Smooth muscle cell (in vitro differentiated cells): Measurements from ENCODE around the gene DOLK. TPM values are rescaled to one million over a fixed set of nuclear protein-coding genes. Genes with fewer than 3 reads are reported as not detected.

Source experiments
- DNase-seq: peaks from one replicate; lab custom pipeline; 2025; ENCODE audit not compliant: unreplicated experiment; lab: John Stamatoyannopoulos, UW
- H2AFZ ChIP-seq: fragments of 200-600 bp; sonication (generic); 2 replicates; pipeline ENCODE4 v1.6.0; 2016; ENCODE audit warnings: antibody characterized with exemption, low read depth, mild to moderate bottlenecking
- H3F3A ChIP-seq: fragments of 200-600 bp; sonication (generic); 2 replicates; pipeline ENCODE4 v1.6.0; 2017; ENCODE audit warnings: antibody characterized with exemption, low read depth
- H3K27ac ChIP-seq: fragments of 200-600 bp; sonication (generic); 2 replicates; pipeline ENCODE4 v1.5.1; 2016; ENCODE audit warnings: low read depth, mild to moderate bottlenecking
- H3K27me3 ChIP-seq: fragments of 200-600 bp; sonication (generic); 2 replicates; pipeline ENCODE4 v1.6.1; 2016; ENCODE audit warnings: low read depth, mild to moderate bottlenecking
- H3K36me3 ChIP-seq: fragments of 200-600 bp; sonication (generic); 2 replicates; pipeline ENCODE4 v1.5.1; 2016; ENCODE audit warnings: low read depth
- H3K4me1 ChIP-seq: fragments of 200-600 bp; sonication (generic); 2 replicates; pipeline ENCODE4 v1.5.1; 2016; ENCODE audit warnings: low read depth
- H3K4me2 ChIP-seq: fragments of 200-600 bp; sonication (generic); 2 replicates; pipeline ENCODE4 v1.6.0; 2016; ENCODE audit warnings: mild to moderate bottlenecking
- H3K4me3 ChIP-seq: fragments of 200-600 bp; sonication (generic); 2 replicates; pipeline ENCODE4 v1.5.1; 2016; ENCODE audit warnings: mild to moderate bottlenecking
- H3K79me2 ChIP-seq: fragments of 200-600 bp; sonication (generic); 2 replicates; pipeline ENCODE4 v1.6.0; 2016; ENCODE audit warnings: low read depth, mild to moderate bottlenecking
- H3K9ac ChIP-seq: fragments of 200-600 bp; sonication (generic); 2 replicates; pipeline ENCODE4 v1.6.0; 2016; ENCODE audit warnings: low read depth
- H3K9me3 ChIP-seq: fragments of 200-600 bp; sonication (generic); replicated peaks from 2 replicates; pipeline ENCODE4 v1.5.1; 2016; ENCODE audit warnings: low read depth
- H4K20me1 ChIP-seq: fragments of 200-600 bp; sonication (generic); 2 replicates; pipeline ENCODE4 v1.6.0; 2016; ENCODE audit warnings: low read depth
- CTCF ChIP-seq: fragments of 200-600 bp; sonication (generic); IDR thresholded peaks from 2 replicates; pipeline ENCODE4 v1.5.1; 2017; ENCODE audit warnings: borderline replicate concordance, mild to moderate bottlenecking, antibody characterized with exemption; ENCODE audit not compliant: insufficient read depth, poor library complexity, severe bottlenecking
- WGBS: methylation state at CpG from one replicate; pipeline ENCODE4 v1.1.7; 2016; ENCODE audit warnings: low lambda C conversion rate; 5-methylcytosine and 5-hydroxymethylcytosine counted together
- polyA plus RNA-seq: library from polyadenylated mRNA; unstranded; fragments of >200 nt; fragmentation: Nextera tagmentation; extraction: Ambion mirVana; gene quantifications from 2 replicates; pipeline ENCODE4 v1.2.1, GENCODE V29; 2016
- total RNA-seq: library from RNA; depleted of rRNA; stranded (reverse); fragments of >200 nt; gene quantifications from 2 replicates; pipeline ENCODE4 v1.2.3, GENCODE V29; 2014

DOLK gene
- total and polyA plus RNA-seq, 2 experiments from 2014 or later, result 14.1 to 31.3 TPM

- Histone ChIP-seq H3K27me3 (no peaks in the 10 kb centered on the region), H3K27ac (peak overlapping the region; percentile 19), H3K36me3 (no peaks in the 10 kb centered on the region), H3K4me1 (peaks cover 18% of the 10 kb centered on the region), H3K4me3 (no peak overlapping the region), H3K9ac (no peak overlapping the region), H3F3A (no peaks in the 10 kb centered on the region), H3K4me2 (no peak overlapping the region), H2AFZ (no peak overlapping the region), H3K79me2 (peaks cover 28% of the 10 kb centered on the region), H3K9me3 (no peaks in the 10 kb centered on the region), H4K20me1 (peaks cover 14% of the 10 kb centered on the region)
- TF ChIP-seq CTCF, result no peak
- WGBS, result 85% methylated on average over 26 of the region's 26 CpGs
- DNase-seq, result no peak
These were observed 30.1 kb downstream of the DOLK start for GRCh38 chr9:128917151-128917849.

GRCh38 chr9:128916745-128917144, 30.7 kb downstream of the DOLK start:
- Histone ChIP-seq H3F3A (peaks cover 4% of the 10 kb centered on the region), H3K27me3 (no peaks in the 10 kb centered on the region), H2AFZ (no peak overlapping the region), H3K9me3 (no peaks in the 10 kb centered on the region), H3K9ac (no peak overlapping the region), H3K27ac (peak overlapping the region; percentile 19), H3K36me3 (no peaks in the 10 kb centered on the region), H3K79me2 (peaks cover 32% of the 10 kb centered on the region), H4K20me1 (peaks cover 14% of the 10 kb centered on the region), H3K4me3 (no peak overlapping the region), H3K4me1 (peaks cover 22% of the 10 kb centered on the region), H3K4me2 (no peak overlapping the region)
- WGBS, result 97% methylated on average over 11 of the region's 11 CpGs
- no peak for DNase-seq
- TF ChIP-seq CTCF, result no peak

GRCh38 chr9:128916204-128916603, 31.2 kb downstream of the DOLK start:
- peaks cover 32% of the 10 kb centered on the region for H3K79me2 ChIP-seq
- no peak for TF ChIP-seq CTCF
- H3K4me3 ChIP-seq, result no peak overlapping the region
- peaks cover 20% of the 10 kb centered on the region for H3K4me1 ChIP-seq
- H4K20me1 ChIP-seq, result peaks cover 15% of the 10 kb centered on the region
- H3K9ac ChIP-seq, result no peak overlapping the region
- peaks cover 4% of the 10 kb centered on the region for H3F3A ChIP-seq
- no peaks in the 10 kb centered on the region for H3K36me3 ChIP-seq
- no peak overlapping the region for H2AFZ ChIP-seq
- H3K9me3 ChIP-seq, result no peaks in the 10 kb centered on the region
- H3K27ac ChIP-seq, result peak overlapping the region; percentile 19
- no peaks in the 10 kb centered on the region for H3K27me3 ChIP-seq
- no peak overlapping the region for H3K4me2 ChIP-seq
- WGBS, result 84% methylated on average over 18 of the region's 18 CpGs
- no peak for DNase-seq
